Right cardiac atrium (tissue), 5 donors: Measurements from ENCODE around the gene SMIM31. TPM values are rescaled to one million over a fixed set of nuclear protein-coding genes. Genes with fewer than 3 reads are reported as not detected.

Experiments used
- ATAC-seq, 2 donors: fragments of 200-7000 bp; cut with Tn5 transposase; one replicate each; pipeline versions ENCODE4 v1.8.0 to v1.9.1; 2020; ENCODE audit warnings: moderate library complexity in 2 of 2, mild to moderate bottlenecking in 1 of 2
- DNase-seq, 3 donors: peaks; one replicate each; pipeline ENCODE4 v3.0.0-alpha.2; 2020
- H3K27ac ChIP-seq: one replicate; pipeline ENCODE4 v1.5.1; 2013; ENCODE audit warnings: mild to moderate bottlenecking, low read length, control low read depth, moderate library complexity
- H3K27me3 ChIP-seq: one replicate; pipeline ENCODE4 v1.6.1; 2013; ENCODE audit not compliant: control insufficient read depth, insufficient read depth
- H3K4me1 ChIP-seq: one replicate; pipeline ENCODE4 v1.6.1; 2013; ENCODE audit warnings: low read length; ENCODE audit not compliant: control insufficient read depth, insufficient read depth
- H3K4me3 ChIP-seq: one replicate; pipeline ENCODE4 v1.5.1; 2013; ENCODE audit warnings: low read length, control low read depth
- H3K9me3 ChIP-seq: one replicate; pipeline ENCODE4 v1.6.1; 2013; ENCODE audit warnings: low read length; ENCODE audit not compliant: control insufficient read depth
- whole genome bisulfite sequencing: extraction: QIAGEN DNeasy Blood & Tissue Kit; methylation state at CpG from one replicate; pipeline ENCODE4 v1.1.7; 2013; 5-methylcytosine and 5-hydroxymethylcytosine counted together
- intact Hi-C, 4 donors: fragments of 100-400 bp; cut with DNase I; formaldehyde crosslinking; loops; one replicate each; pipeline versions ENCODE4 v1.11.0 to v1.14.0; 2022 to 2023
- polyA plus RNA-seq: library from polyadenylated mRNA; stranded (reverse); fragments of 200-250 nt; gene quantifications from one replicate; pipeline ENCODE4 v1.2.3, GENCODE V29; 2013
- total RNA-seq, 4 donors: library from RNA; stranded (reverse); fragmentation: NEBNext Ultra II Directional; extraction: Animal tissue kit (Norgen Biotek cat#: 25700); gene quantifications; one replicate each; pipeline ENCODE4 v1.2.1, GENCODE V29; 2021
- donor health status: healthy with polysubstance abuse.
- donor health status: DM: no; HTN: yes; CAD: no.
- donor health status: DM: no; HTN: no; CAD: no.
- donor health status: DM: no; HTN: yes; CAD: no; lungs with severe emphysema.
- donor health status: DM: yes; HTN: yes; CAD: no.

SMIM31 gene
- total and polyA plus RNA-seq, 5 donors = not detected

GRCh38 chr4:164783976-164784375 is 30.0 kb downstream of the SMIM31 start:
- intact Hi-C loops = loop anchor here in 1 of 4 donors (10.0 kb wide), 1 partner anchor 311 kb away; no protein-coding TSS in a partner anchor

GRCh38 chr4:164789047-164789446 is 35.1 kb downstream of the SMIM31 start:
- H3K27ac ChIP-seq = no peak overlapping the region
- no peak for ATAC-seq
- no peak overlapping the region for H3K4me3 ChIP-seq
- no peak for DNase-seq
- H3K27me3 ChIP-seq = no peaks in the 10 kb centered on the region
- H3K9me3 ChIP-seq = no peaks in the 10 kb centered on the region
- no peaks in the 10 kb centered on the region for H3K4me1 ChIP-seq
- WGBS = 80% methylated on average over 1 of the region's 1 CpG
- intact Hi-C loops = loop anchor here in 1 of 4 donors (10.0 kb wide), 1 partner anchor 306 kb away; no protein-coding TSS in a partner anchor

More at GRCh38 chr4:164783976-164784375, 30.0 kb downstream of the SMIM31 start:
- DNase-seq (no peak), ATAC-seq (no peak)
- H3K4me1 ChIP-seq = no peaks in the 10 kb centered on the region
- H3K4me3 ChIP-seq = no peak overlapping the region
- H3K27me3 ChIP-seq = no peaks in the 10 kb centered on the region
- 48% methylated on average over 6 of the region's 6 CpGs for WGBS
- no peak overlapping the region for H3K27ac ChIP-seq
- no peaks in the 10 kb centered on the region for H3K9me3 ChIP-seq

GRCh38 chr4:164790249-164790648 is 36.3 kb downstream of the SMIM31 start:
- intact Hi-C loops = no loop called here
- no peak for ATAC-seq

GRCh38 chr4:164799410-164799809 is 45.5 kb downstream of the SMIM31 start:
- intact Hi-C loops = no loop called here
- no peaks in the 10 kb centered on the region for H3K27me3 ChIP-seq
- H3K4me3 ChIP-seq = no peak overlapping the region
- DNase-seq = no peak
- ATAC-seq = no peak
- H3K4me1 ChIP-seq = no peaks in the 10 kb centered on the region
- 56% methylated on average over 2 of the region's 2 CpGs for WGBS
- H3K27ac ChIP-seq = no peak overlapping the region
- no peaks in the 10 kb centered on the region for H3K9me3 ChIP-seq

More at GRCh38 chr4:164790249-164790648, 36.3 kb downstream of the SMIM31 start:
- H3K9me3 ChIP-seq = no peaks in the 10 kb centered on the region
- no peak overlapping the region for H3K4me3 ChIP-seq
- H3K4me1 ChIP-seq = no peaks in the 10 kb centered on the region
- no peak overlapping the region for H3K27ac ChIP-seq
- no peaks in the 10 kb centered on the region for H3K27me3 ChIP-seq
- DNase-seq = no peak

- DNase-seq (no peak), ATAC-seq (no peak)
- no peak overlapping the region for H3K27ac ChIP-seq
- no peaks in the 10 kb centered on the region for H3K27me3 ChIP-seq
- intact Hi-C loops = no loop called here
- no peaks in the 10 kb centered on the region for H3K4me1 ChIP-seq
- H3K4me3 ChIP-seq = no peak overlapping the region
- 85% methylated on average over 4 of the region's 4 CpGs for WGBS
- no peaks in the 10 kb centered on the region for H3K9me3 ChIP-seq
Measured at GRCh38 chr4:164800786-164801185, 46.9 kb downstream of the SMIM31 start.

GRCh38 chr4:164802301-164802901 is 48.5 kb downstream of the SMIM31 start:
- no peak for ATAC-seq
- Histone ChIP-seq H3K27ac (no peak overlapping the region), H3K27me3 (no peaks in the 10 kb centered on the region), H3K4me3 (no peak overlapping the region), H3K4me1 (no peaks in the 10 kb centered on the region), H3K9me3 (no peaks in the 10 kb centered on the region)
- WGBS = 89% methylated on average over 3 of the region's 3 CpGs
- intact Hi-C loops = no loop called here
- DNase-seq = no peak

GRCh38 chr4:164803702-164804101 is 49.8 kb downstream of the SMIM31 start:
- intact Hi-C loops = no loop called here
- 91% methylated on average over 8 of the region's 8 CpGs for WGBS
- ATAC-seq (no peak), DNase-seq (no peak)
- Histone ChIP-seq H3K4me3 (no peak overlapping the region), H3K27me3 (no peaks in the 10 kb centered on the region), H3K27ac (no peak overlapping the region), H3K9me3 (no peaks in the 10 kb centered on the region), H3K4me1 (no peaks in the 10 kb centered on the region)

GRCh38 chr4:164807611-164808010 is 53.7 kb downstream of the SMIM31 start:
- ATAC-seq (no peak), DNase-seq (no peak)
- Histone ChIP-seq H3K4me3 (no peak overlapping the region), H3K27me3 (no peaks in the 10 kb centered on the region), H3K4me1 (no peaks in the 10 kb centered on the region), H3K9me3 (no peaks in the 10 kb centered on the region), H3K27ac (no peak overlapping the region)
- 54% methylated on average over 12 of the region's 12 CpGs for WGBS
- intact Hi-C loops = no loop called here

- Histone ChIP-seq H3K27ac (no peak overlapping the region), H3K9me3 (no peaks in the 10 kb centered on the region), H3K4me1 (no peaks in the 10 kb centered on the region), H3K27me3 (no peaks in the 10 kb centered on the region), H3K4me3 (no peak overlapping the region)
- intact Hi-C loops = no loop called here
- no peak for ATAC-seq
- no peak for DNase-seq
- WGBS = 52% methylated on average over 2 of the region's 2 CpGs
Measured at GRCh38 chr4:164813554-164813953, 59.6 kb downstream of the SMIM31 start.

- 19% methylated on average over 1 of the region's 1 CpG for WGBS
- H3K9me3 ChIP-seq = no peaks in the 10 kb centered on the region
- DNase-seq = no peak
Measured at GRCh38 chr4:164815711-164816110, 61.8 kb downstream of the SMIM31 start.

GRCh38 chr4:164819366-164819765 is 65.4 kb downstream of the SMIM31 start:
- Histone ChIP-seq H3K27ac (no peak overlapping the region), H3K4me1 (no peaks in the 10 kb centered on the region), H3K9me3 (no peaks in the 10 kb centered on the region), H3K4me3 (no peak overlapping the region), H3K27me3 (no peaks in the 10 kb centered on the region)
- DNase-seq (no peak), ATAC-seq (no peak)
- intact Hi-C loops = no loop called here
- 85% methylated on average over 1 of the region's 1 CpG for WGBS

More at GRCh38 chr4:164815711-164816110, 61.8 kb downstream of the SMIM31 start:
- intact Hi-C loops = no loop called here
- Histone ChIP-seq H3K4me3 (no peak overlapping the region), H3K27me3 (no peaks in the 10 kb centered on the region), H3K27ac (no peak overlapping the region), H3K4me1 (no peaks in the 10 kb centered on the region)
- no peak for ATAC-seq

GRCh38 chr4:164821711-164822110 is 67.8 kb downstream of the SMIM31 start:
- Histone ChIP-seq H3K4me1 (no peaks in the 10 kb centered on the region), H3K4me3 (no peak overlapping the region), H3K9me3 (no peaks in the 10 kb centered on the region), H3K27me3 (no peaks in the 10 kb centered on the region), H3K27ac (no peak overlapping the region)
- intact Hi-C loops = no loop called here
- 50% methylated on average over 4 of the region's 4 CpGs for WGBS
- DNase-seq = no peak
- ATAC-seq = no peak
